Osteoblast (primary cell): ENCODE data around the gene SHC1. TPM values are rescaled to one million over a fixed set of nuclear protein-coding genes. Genes with fewer than 3 reads are reported as not detected.

Experiments used
- DNase-seq: peaks from one replicate; pipeline ENCODE4 v3.0.0; 2011; ENCODE audit warnings: low spot score, mixed read lengths; ENCODE audit not compliant: insufficient read length; ENCODE audit errors: missing footprints
- H2AFZ ChIP-seq: 2 replicates; pipeline ENCODE4 v1.6.0; 2011; ENCODE audit warnings: mild to moderate bottlenecking, low read length
- H3K27ac ChIP-seq: 2 replicates; pipeline ENCODE4 v1.5.1; 2011; ENCODE audit warnings: mild to moderate bottlenecking, low read depth, low read length, moderate library complexity
- H3K27me3 ChIP-seq: 2 replicates; pipeline ENCODE4 v1.6.0; 2012; ENCODE audit warnings: mild to moderate bottlenecking, control low read depth, inconsistent platforms, low read length, moderate library complexity; ENCODE audit not compliant: insufficient read depth
- H3K36me3 ChIP-seq: 2 replicates; pipeline ENCODE4 v1.5.1; 2011; ENCODE audit warnings: mild to moderate bottlenecking, low read length, control low read depth, moderate library complexity; ENCODE audit not compliant: insufficient read depth
- H3K4me1 ChIP-seq: 2 replicates; pipeline ENCODE4 v1.5.1; 2011; ENCODE audit warnings: mild to moderate bottlenecking, low read length, control low read depth, moderate library complexity; ENCODE audit not compliant: insufficient read depth
- H3K4me2 ChIP-seq: 2 replicates; pipeline ENCODE4 v1.6.0; 2011; ENCODE audit warnings: mild to moderate bottlenecking, low read length; ENCODE audit not compliant: insufficient read depth
- H3K4me3 ChIP-seq: fragments of 200-600 bp; sonication (generic); 3 replicates; pipeline ENCODE4 v1.5.1; 2012; ENCODE audit warnings: mild to moderate bottlenecking, low read length, inconsistent platforms; ENCODE audit not compliant: insufficient read depth
- H3K79me2 ChIP-seq: 2 replicates; pipeline ENCODE4 v1.6.0; 2012; ENCODE audit warnings: mild to moderate bottlenecking, low read length, control low read depth, inconsistent platforms; ENCODE audit not compliant: insufficient read depth
- H3K9me3 ChIP-seq: 2 replicates; pipeline ENCODE4 v1.5.1; 2011; ENCODE audit warnings: low read depth, low read length, control low read depth
- H4K20me1 ChIP-seq: 2 replicates; pipeline ENCODE4 v1.6.0; 2012; ENCODE audit warnings: mild to moderate bottlenecking, low read length, control low read depth; ENCODE audit not compliant: insufficient read depth
- total RNA-seq: library from RNA; depleted of rRNA; stranded (reverse); fragments of >200 nt; gene quantifications from 2 replicates; pipeline ENCODE4 v1.2.3, GENCODE V29; 2012
- TF ChIP-seq, protein P1 (sequence below): IDR thresholded peaks from 2 replicates; pipeline ENCODE4 v1.5.1; 2011; ENCODE audit warnings: mild to moderate bottlenecking, low read depth, low read length, moderate library complexity; ENCODE audit errors: extremely low read depth

The SHC1 gene
- total RNA-seq, 1 donor = 230 TPM

GRCh38 chr1:154936555-154937084 lies 33.9 kb downstream of the SHC1 start, which contains the start of gene PMVK:
PMVK (minus strand) TSS chr1:154936719; CDS start chr1:154936685, 34 bp downstream.
- Histone ChIP-seq H2AFZ (peak within 1 kb of the TSS; percentile 100), H3K27ac (peak within 1 kb of the TSS; percentile 99), H3K27me3 (no peaks in the 10 kb centered on the region), H3K4me1 (peaks cover 15% of the 10 kb centered on the region), H3K36me3 (no peaks in the 10 kb centered on the region), H3K4me2 (peak within 1 kb of the TSS; percentile 99), H4K20me1 (no peaks in the 10 kb centered on the region), H3K4me3 (peak within 1 kb of the TSS; percentile 98), H3K79me2 (peaks cover 9% of the 10 kb centered on the region), H3K9me3 (no peaks in the 10 kb centered on the region)
- peak; percentile 98 for DNase-seq
- TF ChIP-seq, protein P1, sequence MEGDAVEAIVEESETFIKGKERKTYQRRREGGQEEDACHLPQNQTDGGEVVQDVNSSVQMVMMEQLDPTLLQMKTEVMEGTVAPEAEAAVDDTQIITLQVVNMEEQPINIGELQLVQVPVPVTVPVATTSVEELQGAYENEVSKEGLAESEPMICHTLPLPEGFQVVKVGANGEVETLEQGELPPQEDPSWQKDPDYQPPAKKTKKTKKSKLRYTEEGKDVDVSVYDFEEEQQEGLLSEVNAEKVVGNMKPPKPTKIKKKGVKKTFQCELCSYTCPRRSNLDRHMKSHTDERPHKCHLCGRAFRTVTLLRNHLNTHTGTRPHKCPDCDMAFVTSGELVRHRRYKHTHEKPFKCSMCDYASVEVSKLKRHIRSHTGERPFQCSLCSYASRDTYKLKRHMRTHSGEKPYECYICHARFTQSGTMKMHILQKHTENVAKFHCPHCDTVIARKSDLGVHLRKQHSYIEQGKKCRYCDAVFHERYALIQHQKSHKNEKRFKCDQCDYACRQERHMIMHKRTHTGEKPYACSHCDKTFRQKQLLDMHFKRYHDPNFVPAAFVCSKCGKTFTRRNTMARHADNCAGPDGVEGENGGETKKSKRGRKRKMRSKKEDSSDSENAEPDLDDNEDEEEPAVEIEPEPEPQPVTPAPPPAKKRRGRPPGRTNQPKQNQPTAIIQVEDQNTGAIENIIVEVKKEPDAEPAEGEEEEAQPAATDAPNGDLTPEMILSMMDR = peak; percentile 18

DNA sequence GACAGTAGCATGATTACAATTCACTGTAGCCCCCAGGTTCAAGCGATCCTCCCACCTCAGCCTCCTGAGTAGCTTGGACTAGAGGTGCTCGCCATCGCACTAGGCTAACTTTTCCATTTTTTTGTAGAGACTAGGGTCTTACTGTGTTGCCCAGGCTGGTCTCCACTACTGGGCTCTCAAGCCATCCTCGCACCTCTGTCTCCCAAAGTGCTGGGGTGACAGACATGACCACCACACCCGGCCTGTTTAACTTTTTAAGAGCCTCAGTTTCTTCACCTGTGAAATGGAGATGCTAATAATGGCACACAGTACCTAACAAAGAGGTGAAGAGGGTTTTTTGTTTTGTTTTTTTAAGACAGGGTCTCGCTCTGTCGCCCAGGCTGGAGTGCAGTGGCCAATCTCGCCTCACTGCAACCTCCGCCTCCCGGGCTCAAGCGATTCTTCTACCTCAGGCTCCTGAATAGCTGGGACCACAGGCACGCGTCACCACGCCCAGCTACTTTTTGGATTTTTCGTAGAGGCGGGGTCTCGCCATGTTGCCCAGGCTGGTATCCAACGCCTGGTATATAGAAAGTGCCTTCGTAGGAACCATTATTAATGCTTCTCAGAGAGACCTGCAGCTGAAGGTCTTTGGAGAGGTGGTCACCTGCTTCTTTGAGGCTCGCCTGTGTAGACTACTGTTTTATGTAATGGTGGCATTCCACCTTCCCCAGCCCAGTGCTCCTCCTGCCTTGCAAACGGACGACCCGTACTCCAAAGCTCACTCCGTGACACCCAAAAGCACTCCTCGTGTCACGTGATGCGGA lies 34.6 kb downstream of the SHC1 start:
- Histone ChIP-seq H3K4me2 (peak overlapping the region; percentile 99), H3K36me3 (no peaks in the 10 kb centered on the region), H3K9me3 (no peaks in the 10 kb centered on the region), H3K4me3 (peak overlapping the region; percentile 98), H3K79me2 (peaks cover 9% of the 10 kb centered on the region), H4K20me1 (no peaks in the 10 kb centered on the region), H3K27ac (peak overlapping the region; percentile 99), H3K27me3 (no peaks in the 10 kb centered on the region), H3K4me1 (peaks cover 15% of the 10 kb centered on the region), H2AFZ (peak overlapping the region; percentile 100)
- TF ChIP-seq, protein P1 = no peak
- DNase-seq = peak; percentile 19

- Histone ChIP-seq H3K4me2 (no peak overlapping the region), H3K4me1 (peaks cover 15% of the 10 kb centered on the region), H3K79me2 (peaks cover 9% of the 10 kb centered on the region), H2AFZ (no peak overlapping the region), H3K36me3 (no peaks in the 10 kb centered on the region), H4K20me1 (no peaks in the 10 kb centered on the region), H3K4me3 (no peak overlapping the region), H3K9me3 (no peaks in the 10 kb centered on the region), H3K27ac (no peak overlapping the region), H3K27me3 (no peaks in the 10 kb centered on the region)
- DNase-seq = no peak
- TF ChIP-seq, protein P1 = no peak
These were observed 36.1 kb downstream of the SHC1 start for GRCh38 chr1:154934358-154934948.
